ENCODE data around the gene FXYD6. TPM values are rescaled to one million over a fixed set of nuclear protein-coding genes. Genes with fewer than 3 reads are reported as not detected.

The FXYD6 gene
- total RNA-seq, 1 experiment from 2014 or later: 1.0 TPM

DNA sequence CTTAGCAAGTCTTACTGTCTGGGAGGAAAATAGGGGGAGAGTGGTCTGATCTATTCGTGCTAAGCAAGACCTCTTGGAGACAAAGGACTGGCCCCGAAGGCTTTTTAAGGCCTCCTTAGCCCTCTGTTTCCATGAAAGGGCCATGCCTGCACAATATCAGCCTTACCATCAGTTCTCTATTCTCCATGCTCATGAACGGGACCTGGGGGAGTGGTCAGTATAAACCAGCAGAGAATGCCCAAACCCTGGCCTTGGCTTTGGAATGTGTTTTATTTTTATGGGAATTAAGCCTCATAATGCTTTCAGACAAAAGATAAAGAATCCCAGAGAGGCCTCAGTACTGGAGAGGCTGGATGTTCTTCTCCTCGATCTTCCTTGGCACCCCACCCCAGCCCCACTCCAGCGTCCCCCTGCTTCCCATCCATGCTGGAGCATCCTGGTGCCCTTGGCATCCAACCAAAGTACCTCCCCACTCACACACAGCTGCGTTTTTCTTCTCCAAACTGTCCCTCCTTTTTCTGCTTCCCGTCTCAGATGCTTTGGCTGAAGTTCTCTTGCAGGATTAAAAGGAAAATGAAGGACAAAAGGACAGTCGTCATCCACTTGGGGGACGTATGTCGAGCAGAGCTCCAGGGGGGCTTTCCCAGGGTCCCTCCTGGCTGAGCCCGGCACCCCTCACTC, 18.6 kb downstream of the FXYD6 start:
- Mint-ChIP-seq H3K27me3 (ENCODE audit: insufficient read depth, unreplicated experiment) (peaks cover 28% of the 10 kb centered on the region), H3K27ac (ENCODE audit: unreplicated experiment) (no peak overlapping the region), H3K36me3 (ENCODE audit: insufficient read depth, unreplicated experiment) (no peaks in the 10 kb centered on the region), H3K4me1 (ENCODE audit: low read depth, unreplicated experiment) (no peaks in the 10 kb centered on the region), H3K9me3 (ENCODE audit: unreplicated experiment) (peaks cover 3% of the 10 kb centered on the region), H3K4me3 (ENCODE audit: unreplicated experiment) (no peak overlapping the region)
- Histone ChIP-seq H3K9me3 (peaks cover 5% of the 10 kb centered on the region; the same call in 1 of the 2 replicates), H3K4me1 (no peaks in the 10 kb centered on the region), H3K27me3 (replicated peaks; ENCODE audit: control insufficient read depth, insufficient read depth, low read length) (peaks cover 5% of the 10 kb centered on the region; the same call in 1 of the 2 replicates), H3K36me3 (ENCODE audit: control insufficient read depth, insufficient read depth, low read length) (no peaks in the 10 kb centered on the region), H3K4me3 (ENCODE audit: low read depth, low read length) (no peak overlapping the region)
- intact Hi-C loops (cut with micrococcal nuclease; ENCODE audit: unreplicated experiment): no loop called here
- no TSS peak for BruUV-seq (replicated peaks)
- CTCF ChIA-PET: no interaction called here
- DNase-seq: no peak
- POLR2A ChIA-PET: no interaction called here
- TF ChIP-seq CTCF (IDR thresholded peaks at IDR 0.05; ENCODE audit: insufficient read depth in 1 of 2, low read depth in 1 of 2, low read length in 1 of 2, severe bottlenecking in 1 of 2, unreplicated experiment in 1 of 2): no peak

GRCh38 chr11:117855912-117856651, 20.4 kb downstream of the FXYD6 start:
- Histone ChIP-seq H3K4me3 (ENCODE audit: low read depth, low read length) (no peak overlapping the region), H3K36me3 (ENCODE audit: control insufficient read depth, insufficient read depth, low read length) (no peaks in the 10 kb centered on the region), H3K27me3 (replicated peaks; ENCODE audit: control insufficient read depth, insufficient read depth, low read length) (peaks cover 5% of the 10 kb centered on the region; the same call in 1 of the 2 replicates), H3K4me1 (no peaks in the 10 kb centered on the region), H3K9me3 (peaks cover 5% of the 10 kb centered on the region; the same call in 1 of the 2 replicates)
- POLR2A ChIA-PET: no interaction called here
- peaks cover 31% of the 10 kb centered on the region for H3K27me3 Mint-ChIP-seq (ENCODE audit: insufficient read depth, unreplicated experiment)
- no peak for TF ChIP-seq CTCF (IDR thresholded peaks at IDR 0.05; ENCODE audit: insufficient read depth in 1 of 2, low read depth in 1 of 2, low read length in 1 of 2, severe bottlenecking in 1 of 2, unreplicated experiment in 1 of 2)
- no peak overlapping the region for H3K27ac Mint-ChIP-seq (ENCODE audit: unreplicated experiment)
- BruUV-seq (replicated peaks): no TSS peak
- peak in 1 of 2 experiments; percentile 16 for DNase-seq
- intact Hi-C loops (cut with micrococcal nuclease; ENCODE audit: unreplicated experiment): no loop called here
- H3K36me3 Mint-ChIP-seq (ENCODE audit: insufficient read depth, unreplicated experiment): no peaks in the 10 kb centered on the region
- peaks cover 13% of the 10 kb centered on the region for H3K9me3 Mint-ChIP-seq (ENCODE audit: unreplicated experiment)
- no peak overlapping the region for H3K4me3 Mint-ChIP-seq (ENCODE audit: unreplicated experiment)
- CTCF ChIA-PET: interaction anchor here (0.6 kb wide), 1 partner anchor 151 kb away, joined by 5 read pairs; no protein-coding TSS in a partner anchor
- no peaks in the 10 kb centered on the region for H3K4me1 Mint-ChIP-seq (ENCODE audit: low read depth, unreplicated experiment)

DNA sequence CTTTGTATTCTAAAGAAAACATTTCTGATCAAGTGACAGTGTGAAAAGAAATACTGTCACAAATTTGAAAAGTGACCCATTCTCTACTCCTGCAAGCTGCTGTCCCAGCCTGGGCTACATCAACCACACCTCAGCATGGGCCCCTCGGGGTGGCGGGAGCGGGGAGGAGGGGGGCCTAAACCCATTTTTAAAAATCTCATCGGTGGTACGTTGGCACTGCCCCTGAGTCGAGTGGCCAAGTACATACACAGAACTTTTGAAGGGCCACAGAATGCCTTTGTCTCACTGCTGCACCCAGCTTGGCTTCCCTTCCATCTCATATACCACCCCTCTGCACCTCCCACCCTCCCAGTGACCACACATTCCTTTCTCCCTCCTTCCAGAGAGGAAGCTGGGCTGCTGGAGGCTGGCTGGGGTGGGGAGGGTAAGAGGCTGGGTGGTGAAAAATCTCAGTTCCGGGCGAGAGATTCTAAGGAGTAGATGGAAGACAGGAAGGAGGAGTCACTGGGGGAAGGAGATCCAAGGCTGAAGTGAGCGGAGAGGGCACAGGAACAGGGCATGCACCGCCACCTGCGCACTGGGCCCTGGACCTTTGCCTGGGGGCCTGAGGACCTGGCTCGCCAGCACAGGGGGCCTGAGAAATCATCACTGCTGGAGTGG, 21.1 kb downstream of the FXYD6 start:
- intact Hi-C loops (cut with micrococcal nuclease; ENCODE audit: unreplicated experiment): no loop called here
- no peaks in the 10 kb centered on the region for H3K4me1 ChIP-seq
- no peaks in the 10 kb centered on the region for H3K36me3 ChIP-seq (ENCODE audit: control insufficient read depth, insufficient read depth, low read length)
- peaks cover 5% of the 10 kb centered on the region; the same call in 1 of the 2 replicates for H3K9me3 ChIP-seq
- DNase-seq: peak in 1 of 2 experiments; percentile 21
- Mint-ChIP-seq H3K4me3 (ENCODE audit: unreplicated experiment) (no peak overlapping the region), H3K4me1 (ENCODE audit: low read depth, unreplicated experiment) (no peaks in the 10 kb centered on the region), H3K36me3 (ENCODE audit: insufficient read depth, unreplicated experiment) (no peaks in the 10 kb centered on the region), H3K27me3 (ENCODE audit: insufficient read depth, unreplicated experiment) (peaks cover 31% of the 10 kb centered on the region), H3K27ac (ENCODE audit: unreplicated experiment) (no peak overlapping the region), H3K9me3 (ENCODE audit: unreplicated experiment) (peaks cover 13% of the 10 kb centered on the region)
- BruUV-seq (replicated peaks): no TSS peak
- CTCF ChIA-PET: interaction anchor here (0.6 to 1.3 kb wide), 2 partner anchors 92 to 152 kb away, joined by 4 to 5 read pairs; no protein-coding TSS in a partner anchor
- H3K4me3 ChIP-seq (ENCODE audit: low read depth, low read length): no peak overlapping the region
- POLR2A ChIA-PET: no interaction called here
- peaks cover 4% of the 10 kb centered on the region; the same call in 1 of the 2 replicates for H3K27me3 ChIP-seq (replicated peaks; ENCODE audit: control insufficient read depth, insufficient read depth, low read length)
- TF ChIP-seq CTCF (IDR thresholded peaks at IDR 0.05; ENCODE audit: insufficient read depth in 1 of 2, low read depth in 1 of 2, low read length in 1 of 2, severe bottlenecking in 1 of 2, unreplicated experiment in 1 of 2): no peak

Data from Caco-2 (cell line).